BLaER1 (cell line): ENCODE results near the gene PHAX.
"Not testable (repeated sequence)": the region's sequence is repeated elsewhere in the genome, so short reads cannot be mapped to it uniquely, and the experiment has no call there.

ENCODE experiments used
- H3K27ac ChIP-seq: shearing (Covaris generic); formaldehyde crosslinking; 2 replicates; pipeline ENCODE4 v1.8.1; 2022
- H3K27me3 ChIP-seq: shearing (Covaris generic); formaldehyde crosslinking; 2 replicates; pipeline ENCODE4 v1.8.1; 2022
- H3K36me3 ChIP-seq: shearing (Covaris generic); formaldehyde crosslinking; 2 replicates; pipeline ENCODE4 v1.8.1; 2022
- H3K4me1 ChIP-seq: shearing (Covaris generic); formaldehyde crosslinking; 2 replicates; pipeline ENCODE4 v1.8.1; 2022
- H3K4me2 ChIP-seq: shearing (Covaris generic); formaldehyde crosslinking; 2 replicates; pipeline ENCODE4 v1.8.1; 2022
- H3K4me3 ChIP-seq: shearing (Covaris generic); formaldehyde crosslinking; 2 replicates; pipeline ENCODE4 v1.8.1; 2022
- H3K9ac ChIP-seq: shearing (Covaris generic); formaldehyde crosslinking; 2 replicates; pipeline ENCODE4 v1.8.1; 2022
- H3K9me3 ChIP-seq: shearing (Covaris generic); formaldehyde crosslinking; 2 replicates; pipeline ENCODE4 v1.8.1; 2022
- H4K20me1 ChIP-seq: shearing (Covaris generic); formaldehyde crosslinking; 2 replicates; pipeline ENCODE4 v1.8.1; 2022
- Cebpa-rat ChIP-seq: shearing (Covaris generic); IDR thresholded peaks from 2 replicates; pipeline ENCODE4 v1.8.1; 2022

PHAX gene

GRCh38 chr5:126631920-126632319 lies 31.2 kb downstream of the PHAX start:
- Histone ChIP-seq H3K36me3 (peaks cover 13% of the 10 kb centered on the region), H3K4me1 (no peaks in the 10 kb centered on the region), H3K27me3 (no peaks in the 10 kb centered on the region), H3K9ac (no peak overlapping the region), H3K27ac (no peak overlapping the region), H3K9me3 (no peaks in the 10 kb centered on the region), H3K4me3 (no peak overlapping the region), H3K4me2 (no peak overlapping the region), H4K20me1 (no peaks in the 10 kb centered on the region)
- TF ChIP-seq Cebpa-rat = no peak

DNA sequence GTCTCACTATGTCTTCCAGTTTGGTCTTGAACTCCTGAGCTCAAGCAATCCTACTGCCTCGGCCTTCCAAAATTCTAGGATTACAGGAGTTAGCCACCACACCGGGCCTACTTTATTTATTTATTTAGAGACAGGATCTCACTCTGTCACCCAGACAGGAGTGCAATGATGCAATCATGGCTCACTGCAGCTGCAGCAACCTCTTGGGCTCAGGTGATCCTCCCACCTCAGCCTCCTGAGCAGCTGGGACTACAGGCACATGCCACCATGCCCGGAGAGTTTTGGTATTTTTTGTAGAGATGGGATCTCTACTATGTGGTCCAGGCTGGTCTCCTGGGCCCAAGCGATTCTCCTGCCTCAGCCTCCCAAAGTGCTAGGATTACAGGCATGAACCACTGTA lies 32.8 kb downstream of the PHAX start:
- H3K27me3 ChIP-seq = no peaks in the 10 kb centered on the region
- H3K27ac ChIP-seq = no peak overlapping the region
- no peaks in the 10 kb centered on the region for H3K4me1 ChIP-seq
- no peak overlapping the region for H3K4me2 ChIP-seq
- no peak for TF ChIP-seq Cebpa-rat
- no peaks in the 10 kb centered on the region for H3K36me3 ChIP-seq
- no peak overlapping the region for H3K4me3 ChIP-seq
- no peak overlapping the region for H3K9ac ChIP-seq
- H4K20me1 ChIP-seq = no peaks in the 10 kb centered on the region
- no peaks in the 10 kb centered on the region for H3K9me3 ChIP-seq

DNA sequence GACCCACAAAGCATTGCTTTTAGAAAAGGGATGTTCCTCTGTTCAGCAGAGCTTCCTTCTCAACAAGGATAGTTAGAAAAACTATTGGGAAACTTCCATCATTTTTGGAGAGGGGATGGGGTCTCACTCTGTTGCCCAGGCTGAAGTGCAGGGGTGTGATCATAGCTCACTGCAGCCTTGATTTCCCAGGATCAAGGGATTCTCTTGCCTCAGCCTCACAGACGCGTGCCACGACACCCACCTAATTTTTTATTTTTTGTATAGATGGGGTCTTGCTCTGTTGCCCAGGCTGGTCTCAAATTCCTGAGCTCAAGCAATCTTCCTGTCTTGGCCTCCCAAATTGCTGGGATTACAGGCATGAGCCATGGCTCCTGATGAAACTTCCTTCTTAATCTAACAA lies 34.8 kb downstream of the PHAX start:
- no peaks in the 10 kb centered on the region for H3K4me1 ChIP-seq
- no peak overlapping the region for H3K27ac ChIP-seq
- no peak overlapping the region for H3K4me3 ChIP-seq
- H3K36me3 ChIP-seq = no peaks in the 10 kb centered on the region
- no peak overlapping the region for H3K4me2 ChIP-seq
- no peaks in the 10 kb centered on the region for H3K27me3 ChIP-seq
- no peak for TF ChIP-seq Cebpa-rat
- no peaks in the 10 kb centered on the region for H4K20me1 ChIP-seq
- H3K9me3 ChIP-seq = no peaks in the 10 kb centered on the region
- no peak overlapping the region for H3K9ac ChIP-seq

- Histone ChIP-seq H3K9ac (no peak overlapping the region), H3K27ac (no peak overlapping the region), H3K36me3 (no peaks in the 10 kb centered on the region), H3K27me3 (no peaks in the 10 kb centered on the region), H3K4me3 (no peak overlapping the region), H3K4me1 (no peaks in the 10 kb centered on the region), H3K9me3 (no peaks in the 10 kb centered on the region), H4K20me1 (no peaks in the 10 kb centered on the region), H3K4me2 (no peak overlapping the region)
- no peak for TF ChIP-seq Cebpa-rat
Observed at GRCh38 chr5:126636956-126637355, 36.2 kb downstream of the PHAX start.

DNA sequence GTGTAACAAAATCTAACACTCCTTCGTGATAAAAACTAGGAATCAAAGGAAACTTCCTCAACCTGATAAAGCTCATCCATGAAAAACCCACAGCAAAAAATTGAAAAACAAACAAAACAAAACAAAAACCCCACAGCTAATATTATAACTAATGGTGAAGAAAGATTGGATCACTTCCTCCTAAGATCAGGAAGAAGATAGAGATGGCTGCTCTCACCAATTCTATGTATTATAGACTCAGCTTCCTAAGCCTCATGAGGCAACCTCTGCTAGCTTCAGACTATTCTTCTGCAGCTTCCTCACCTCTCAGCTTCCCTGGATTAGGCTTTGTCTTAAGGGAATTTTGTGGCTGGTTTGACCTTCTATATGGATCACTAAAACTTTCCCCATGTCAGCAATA lies 40.1 kb downstream of the PHAX start:
- Histone ChIP-seq H3K27me3 (no peaks in the 10 kb centered on the region), H4K20me1 (no peaks in the 10 kb centered on the region), H3K9ac (no peak overlapping the region), H3K9me3 (peaks cover 9% of the 10 kb centered on the region), H3K4me3 (no peak overlapping the region), H3K36me3 (no peaks in the 10 kb centered on the region), H3K27ac (no peak overlapping the region), H3K4me1 (no peaks in the 10 kb centered on the region), H3K4me2 (no peak overlapping the region)
- TF ChIP-seq Cebpa-rat = no peak

GRCh38 chr5:126641387-126641786 lies 40.6 kb downstream of the PHAX start:
- no peak for TF ChIP-seq Cebpa-rat
- H4K20me1 ChIP-seq = no peaks in the 10 kb centered on the region
- peaks cover 11% of the 10 kb centered on the region for H3K9me3 ChIP-seq
- no peaks in the 10 kb centered on the region for H3K36me3 ChIP-seq
- H3K4me3 ChIP-seq = no peak overlapping the region
- no peak overlapping the region for H3K9ac ChIP-seq
- no peaks in the 10 kb centered on the region for H3K4me1 ChIP-seq
- no peak overlapping the region for H3K27ac ChIP-seq
- no peaks in the 10 kb centered on the region for H3K27me3 ChIP-seq
- H3K4me2 ChIP-seq = no peak overlapping the region

DNA sequence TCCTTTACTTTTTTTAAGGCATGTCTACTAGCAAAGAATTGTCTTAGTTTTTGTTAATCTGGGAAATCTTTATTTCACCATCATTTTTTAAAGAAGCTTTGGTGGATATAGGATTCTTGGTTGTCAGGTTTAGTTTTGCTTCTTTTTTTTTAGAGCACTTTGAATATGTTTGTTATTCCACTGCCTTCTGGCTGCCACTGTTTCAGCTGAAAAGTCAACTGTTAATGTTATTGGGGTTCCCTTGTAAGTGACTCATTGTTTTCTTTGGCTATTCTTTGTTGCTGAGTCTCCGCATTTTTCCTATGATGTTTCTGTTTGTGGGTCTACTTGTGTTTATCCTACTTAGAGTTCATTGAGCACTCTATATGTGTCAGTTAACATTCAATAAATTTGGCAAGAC lies 44.4 kb downstream of the PHAX start:
- Histone ChIP-seq H3K27ac (no peak overlapping the region), H3K9me3 (peaks cover 14% of the 10 kb centered on the region), H3K27me3 (no peaks in the 10 kb centered on the region), H3K4me2 (no peak overlapping the region), H3K4me3 (no peak overlapping the region), H3K4me1 (no peaks in the 10 kb centered on the region), H4K20me1 (no peaks in the 10 kb centered on the region), H3K9ac (no peak overlapping the region), H3K36me3 (no peaks in the 10 kb centered on the region)
- TF ChIP-seq Cebpa-rat = no peak

GRCh38 chr5:126647071-126647470 lies 46.3 kb downstream of the PHAX start:
- H3K27me3 ChIP-seq = no peaks in the 10 kb centered on the region
- H4K20me1 ChIP-seq = no peaks in the 10 kb centered on the region
- no peak overlapping the region for H3K27ac ChIP-seq
- no peak overlapping the region for H3K4me2 ChIP-seq
- H3K4me3 ChIP-seq = no peak overlapping the region
- H3K9me3 ChIP-seq = peaks cover 14% of the 10 kb centered on the region
- 0 out of 2 replicates have a peak, but pooled peaks cover 6% of the 10 kb centered on the region for H3K4me1 ChIP-seq
- no peak overlapping the region for H3K9ac ChIP-seq
- no peak for TF ChIP-seq Cebpa-rat
- no peaks in the 10 kb centered on the region for H3K36me3 ChIP-seq

DNA sequence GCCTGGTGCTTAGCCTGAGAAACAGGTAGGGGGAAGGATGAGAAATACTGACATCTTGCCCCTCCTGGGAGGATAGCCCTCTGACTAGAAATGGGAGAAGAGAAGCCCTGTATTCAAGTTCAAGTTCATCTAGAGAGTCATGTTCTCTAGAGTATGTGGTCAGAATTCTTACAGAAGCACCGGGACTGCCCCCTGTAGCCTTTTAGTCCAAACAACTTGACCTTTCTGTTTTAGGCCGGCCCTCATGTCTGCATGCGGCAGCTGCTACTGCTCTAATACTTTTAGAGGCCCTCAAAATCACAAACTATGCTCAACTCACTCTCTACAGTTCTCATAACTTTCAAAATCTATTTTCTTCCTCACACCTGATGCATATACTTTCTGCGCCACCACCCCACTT lies 47.7 kb downstream of the PHAX start:
- TF ChIP-seq Cebpa-rat = no peak
- Histone ChIP-seq H3K4me3 (no peak overlapping the region), H3K9me3 (peaks cover 14% of the 10 kb centered on the region), H4K20me1 (no peaks in the 10 kb centered on the region), H3K27me3 (no peaks in the 10 kb centered on the region), H3K4me1 (0 out of 2 replicates have a peak, but pooled peaks cover 6% of the 10 kb centered on the region), H3K4me2 (no peak overlapping the region), H3K9ac (no peak overlapping the region), H3K36me3 (no peaks in the 10 kb centered on the region), H3K27ac (no peak overlapping the region)

DNA sequence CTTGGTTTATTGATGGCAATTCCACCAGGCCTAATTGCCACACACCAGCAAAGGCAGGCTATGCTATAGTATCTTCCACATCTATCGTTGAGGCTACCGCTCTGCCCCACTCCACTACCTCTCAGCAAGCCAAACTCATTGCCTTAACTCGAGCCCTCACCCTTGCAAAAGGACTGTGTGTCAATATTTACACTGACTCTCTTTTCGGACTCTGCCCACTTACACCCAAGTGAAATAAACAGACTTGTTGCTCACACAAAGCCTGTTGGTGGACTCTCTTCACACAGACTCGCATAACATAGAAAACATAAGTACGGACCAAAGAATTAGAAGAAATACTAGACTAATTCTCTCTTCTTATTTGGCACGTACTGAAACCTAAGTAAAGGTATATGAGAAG lies 48.3 kb downstream of the PHAX start:
- H3K4me2 ChIP-seq, H3K4me3 ChIP-seq, H3K4me1 ChIP-seq, H3K27ac ChIP-seq, H3K9ac ChIP-seq, H3K27me3 ChIP-seq, H4K20me1 ChIP-seq, H3K36me3 ChIP-seq: not testable (repeated sequence)
- H3K9me3 ChIP-seq = peaks cover 14% of the 10 kb centered on the region

- H3K9me3 ChIP-seq = peaks cover 13% of the 10 kb centered on the region
- not testable (repeated sequence) for H3K27me3 ChIP-seq, H3K9ac ChIP-seq, H3K36me3 ChIP-seq, H3K4me1 ChIP-seq, H4K20me1 ChIP-seq, H3K4me2 ChIP-seq, H3K4me3 ChIP-seq, H3K27ac ChIP-seq
Observed at GRCh38 chr5:126649709-126650108, 49.0 kb downstream of the PHAX start.
